HepG2 (cell line): ENCODE measurements around the gene HPCAL1. TPM values are rescaled to one million over a fixed set of nuclear protein-coding genes. Genes with fewer than 3 reads are reported as not detected.

Experiments
- FIP1L1 ChIP-seq: fragments of 200-400 bp; formaldehyde crosslinking; IDR thresholded peaks from 2 replicates; pipeline ENCODE4 v1.6.1; 2018; ENCODE audit warnings: low read depth, mild to moderate bottlenecking, low read length, moderate library complexity, borderline replicate concordance; ENCODE audit not compliant: insufficient read depth
- PTBP1 ChIP-seq: fragments of 200-400 bp; formaldehyde crosslinking; IDR thresholded peaks from 2 replicates; pipeline ENCODE4 v1.6.1; 2018; ENCODE audit warnings: low read length, low read depth; ENCODE audit not compliant: poor library complexity, severe bottlenecking
- ZKSCAN1 ChIP-seq: fragments of 150-350 bp; IDR thresholded peaks from 2 replicates; pipeline ENCODE4 v1.6.1; 2014; ENCODE audit warnings: low read length
- ZNF160 ChIP-seq: sonication (generic); formaldehyde crosslinking; IDR thresholded peaks from 2 replicates; pipeline ENCODE4 v1.8.0; 2022; ENCODE audit warnings: mild to moderate bottlenecking, inconsistent platforms, missing genetic modification reagents
- ZNF326 ChIP-seq: sonication (generic); formaldehyde crosslinking; IDR thresholded peaks from 2 replicates; pipeline ENCODE4 v1.4.0; 2020; ENCODE audit warnings: missing genetic modification reagents, borderline replicate concordance
- ZNF33B ChIP-seq: sonication (generic); formaldehyde crosslinking; IDR thresholded peaks from 2 replicates; pipeline ENCODE4 v1.5.1; 2020; ENCODE audit warnings: mild to moderate bottlenecking, missing genetic modification reagents
- ZNF557 ChIP-seq: sonication (generic); formaldehyde crosslinking; IDR thresholded peaks from 2 replicates; pipeline ENCODE4 v1.4.0; 2020; ENCODE audit warnings: missing genetic modification reagents
- ZNF562 ChIP-seq: sonication (generic); formaldehyde crosslinking; IDR thresholded peaks from 2 replicates; pipeline ENCODE4 v1.8.0; 2022; ENCODE audit warnings: missing genetic modification reagents, borderline replicate concordance
- ZNF598 ChIP-seq: sonication (generic); formaldehyde crosslinking; IDR thresholded peaks from 2 replicates; pipeline ENCODE4 v1.5.1; 2020; ENCODE audit warnings: mild to moderate bottlenecking, missing genetic modification reagents, borderline replicate concordance
- ZNF607 ChIP-seq: sonication (generic); formaldehyde crosslinking; IDR thresholded peaks from 2 replicates; pipeline ENCODE4 v1.5.1; 2020; ENCODE audit warnings: missing genetic modification reagents, mild to moderate bottlenecking, borderline replicate concordance
- ZNF614 ChIP-seq: IDR thresholded peaks from 2 replicates; pipeline ENCODE4 v1.6.1; 2018; ENCODE audit warnings: missing biosample characterization, missing genetic modification reagents, inconsistent platforms, borderline replicate concordance
- polyA plus RNA-seq, 8 experiments: library from polyadenylated mRNA; depleted of rRNA in 3 of 8; stranded (reverse) in 7 of 8; unstranded in 1 of 8; fragments of >200 nt; fragmentation: Illumina TruSeq in 4 of 8; extraction: Trizol in 4 of 8; gene quantifications; 2 replicates each; pipeline versions ENCODE4 v1.2.1 to v1.2.3, GENCODE V29; 2011 to 2016; ENCODE audit warnings: low read depth in 4 of 8, missing spikeins in 1 of 8, mixed read lengths in 1 of 8; ENCODE audit not compliant: insufficient read depth in 1 of 8
- total RNA-seq, 5 experiments: library from RNA; depleted of rRNA; stranded (reverse); fragments of >200 nt; fragmentation: Illumina TruSeq; extraction: Trizol; gene quantifications; 2 replicates each; pipeline ENCODE4 v1.2.3, GENCODE V29; 2016; ENCODE audit warnings: low read depth in 1 of 5
- TF ChIP-seq, protein P1 (sequence below): IDR thresholded peaks from 2 replicates; pipeline ENCODE4 v1.6.1; 2016
- TF ChIP-seq, protein P2 (sequence below): sonication (generic); formaldehyde crosslinking; IDR thresholded peaks from 2 replicates; pipeline ENCODE4 v1.8.1; 2023; ENCODE audit warnings: missing genetic modification reagents, inconsistent platforms, borderline replicate concordance
- TF ChIP-seq, protein P3 (sequence below), 2 experiments: sonication (generic) in 1 of 2; formaldehyde crosslinking in 1 of 2; IDR thresholded peaks; 2 replicates each; pipeline versions ENCODE4 v1.4.0 to v1.6.1; 2016 to 2020; ENCODE audit warnings: borderline replicate concordance in 1 of 2, low read depth in 1 of 2, mild to moderate bottlenecking in 1 of 2, missing genetic modification reagents in 1 of 2
- TF ChIP-seq, protein P4 (sequence below): fragments of 450-650 bp; IDR thresholded peaks from 2 replicates; pipeline ENCODE4 v1.6.1; 2016
- TF ChIP-seq, protein P5 (sequence below): sonication (generic); formaldehyde crosslinking; IDR thresholded peaks from 2 replicates; pipeline ENCODE4 v1.5.0; 2020; ENCODE audit warnings: missing genetic modification reagents, mild to moderate bottlenecking, borderline replicate concordance
- TF ChIP-seq, protein P6 (sequence below): sonication (generic); formaldehyde crosslinking; IDR thresholded peaks from 2 replicates; pipeline ENCODE4 v1.4.0; 2020; ENCODE audit warnings: mild to moderate bottlenecking, missing genetic modification reagents

Gene HPCAL1
- total and polyA plus RNA-seq, 2 of the 13 experiments (the other 11 are each of a cell fraction or from before 2014, with no cell fraction given) = 29.5 to 29.9 TPM

DNA sequence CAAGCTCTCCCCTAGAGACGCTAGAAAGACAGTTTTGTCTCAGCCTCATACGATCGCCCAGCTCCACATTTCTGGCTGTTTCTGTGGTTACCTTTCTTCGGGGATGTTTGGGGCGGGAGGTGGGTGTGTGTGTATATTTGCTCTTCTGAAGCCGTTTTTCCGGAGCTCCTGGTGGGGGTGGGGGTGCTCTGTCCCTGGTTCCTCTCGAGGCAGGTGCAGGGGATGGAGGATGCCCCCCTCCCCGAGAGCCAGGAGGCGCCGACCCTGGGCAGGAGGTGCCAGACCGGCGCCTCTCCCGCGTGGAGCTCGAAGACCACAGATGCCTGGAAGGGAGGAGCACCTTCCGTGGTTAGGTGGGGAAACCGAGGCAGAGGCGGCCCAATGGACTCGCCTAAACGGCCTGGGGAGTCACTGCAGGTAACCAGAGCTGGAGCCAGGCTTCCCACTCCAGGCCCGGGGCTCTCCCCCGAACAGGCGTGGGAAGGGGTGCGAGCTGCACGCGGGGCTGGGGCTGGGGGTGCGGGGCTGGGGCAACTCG lies 694 bp upstream of the HPCAL1 start (continued):
- TF ChIP-seq, protein P1, sequence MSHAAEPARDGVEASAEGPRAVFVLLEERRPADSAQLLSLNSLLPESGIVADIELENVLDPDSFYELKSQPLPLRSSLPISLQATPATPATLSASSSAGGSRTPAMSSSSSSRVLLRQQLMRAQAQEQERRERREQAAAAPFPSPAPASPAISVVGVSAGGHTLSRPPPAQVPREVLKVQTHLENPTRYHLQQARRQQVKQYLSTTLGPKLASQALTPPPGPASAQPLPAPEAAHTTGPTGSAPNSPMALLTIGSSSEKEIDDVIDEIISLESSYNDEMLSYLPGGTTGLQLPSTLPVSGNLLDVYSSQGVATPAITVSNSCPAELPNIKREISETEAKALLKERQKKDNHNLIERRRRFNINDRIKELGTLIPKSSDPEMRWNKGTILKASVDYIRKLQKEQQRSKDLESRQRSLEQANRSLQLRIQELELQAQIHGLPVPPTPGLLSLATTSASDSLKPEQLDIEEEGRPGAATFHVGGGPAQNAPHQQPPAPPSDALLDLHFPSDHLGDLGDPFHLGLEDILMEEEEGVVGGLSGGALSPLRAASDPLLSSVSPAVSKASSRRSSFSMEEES = no peak
- TF ChIP-seq ZNF33B = peak; percentile 12; the same call in 1 of the 2 replicates
- TF ChIP-seq, protein P2, sequence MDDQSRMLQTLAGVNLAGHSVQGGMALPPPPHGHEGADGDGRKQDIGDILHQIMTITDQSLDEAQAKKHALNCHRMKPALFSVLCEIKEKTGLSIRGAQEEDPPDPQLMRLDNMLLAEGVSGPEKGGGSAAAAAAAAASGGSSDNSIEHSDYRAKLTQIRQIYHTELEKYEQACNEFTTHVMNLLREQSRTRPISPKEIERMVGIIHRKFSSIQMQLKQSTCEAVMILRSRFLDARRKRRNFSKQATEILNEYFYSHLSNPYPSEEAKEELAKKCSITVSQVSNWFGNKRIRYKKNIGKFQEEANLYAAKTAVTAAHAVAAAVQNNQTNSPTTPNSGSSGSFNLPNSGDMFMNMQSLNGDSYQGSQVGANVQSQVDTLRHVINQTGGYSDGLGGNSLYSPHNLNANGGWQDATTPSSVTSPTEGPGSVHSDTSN (CRISPR knock-in tag) = no peak
- no peak for TF ChIP-seq FIP1L1
- 0 out of 2 replicates have a peak, but pooled peaks have one; percentile 19 for TF ChIP-seq ZNF598 (CRISPR knock-in tag)
- TF ChIP-seq, protein P3, sequence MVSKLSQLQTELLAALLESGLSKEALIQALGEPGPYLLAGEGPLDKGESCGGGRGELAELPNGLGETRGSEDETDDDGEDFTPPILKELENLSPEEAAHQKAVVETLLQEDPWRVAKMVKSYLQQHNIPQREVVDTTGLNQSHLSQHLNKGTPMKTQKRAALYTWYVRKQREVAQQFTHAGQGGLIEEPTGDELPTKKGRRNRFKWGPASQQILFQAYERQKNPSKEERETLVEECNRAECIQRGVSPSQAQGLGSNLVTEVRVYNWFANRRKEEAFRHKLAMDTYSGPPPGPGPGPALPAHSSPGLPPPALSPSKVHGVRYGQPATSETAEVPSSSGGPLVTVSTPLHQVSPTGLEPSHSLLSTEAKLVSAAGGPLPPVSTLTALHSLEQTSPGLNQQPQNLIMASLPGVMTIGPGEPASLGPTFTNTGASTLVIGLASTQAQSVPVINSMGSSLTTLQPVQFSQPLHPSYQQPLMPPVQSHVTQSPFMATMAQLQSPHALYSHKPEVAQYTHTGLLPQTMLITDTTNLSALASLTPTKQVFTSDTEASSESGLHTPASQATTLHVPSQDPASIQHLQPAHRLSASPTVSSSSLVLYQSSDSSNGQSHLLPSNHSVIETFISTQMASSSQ (IDR thresholded peaks at IDR 0.05; ENCODE audit: low read depth) = 0 out of 2 replicates have a peak, but pooled peaks have one; percentile 28
- TF ChIP-seq, protein P3 (CRISPR knock-in tag; IDR thresholded peaks at IDR 0.05; ENCODE audit: borderline replicate concordance) = no peak
- TF ChIP-seq ZKSCAN1 = no peak
- no peak for TF ChIP-seq ZNF607 (CRISPR knock-in tag)
- 0 out of 2 replicates have a peak, but pooled peaks have one; percentile 12 for TF ChIP-seq ZNF557
- no peak for TF ChIP-seq ZNF614 (CRISPR knock-in tag)
- TF ChIP-seq, protein P4, sequence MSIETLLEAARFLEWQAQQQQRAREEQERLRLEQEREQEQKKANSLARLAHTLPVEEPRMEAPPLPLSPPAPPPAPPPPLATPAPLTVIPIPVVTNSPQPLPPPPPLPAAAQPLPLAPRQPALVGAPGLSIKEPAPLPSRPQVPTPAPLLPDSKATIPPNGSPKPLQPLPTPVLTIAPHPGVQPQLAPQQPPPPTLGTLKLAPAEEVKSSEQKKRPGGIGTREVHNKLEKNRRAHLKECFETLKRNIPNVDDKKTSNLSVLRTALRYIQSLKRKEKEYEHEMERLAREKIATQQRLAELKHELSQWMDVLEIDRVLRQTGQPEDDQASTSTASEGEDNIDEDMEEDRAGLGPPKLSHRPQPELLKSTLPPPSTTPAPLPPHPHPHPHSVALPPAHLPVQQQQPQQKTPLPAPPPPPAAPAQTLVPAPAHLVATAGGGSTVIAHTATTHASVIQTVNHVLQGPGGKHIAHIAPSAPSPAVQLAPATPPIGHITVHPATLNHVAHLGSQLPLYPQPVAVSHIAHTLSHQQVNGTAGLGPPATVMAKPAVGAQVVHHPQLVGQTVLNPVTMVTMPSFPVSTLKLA = no peak
- TF ChIP-seq ZNF160 (CRISPR knock-in tag) = no peak; the same call in 1 of the 2 replicates
- no peak for TF ChIP-seq ZNF562
- TF ChIP-seq, protein P5, sequence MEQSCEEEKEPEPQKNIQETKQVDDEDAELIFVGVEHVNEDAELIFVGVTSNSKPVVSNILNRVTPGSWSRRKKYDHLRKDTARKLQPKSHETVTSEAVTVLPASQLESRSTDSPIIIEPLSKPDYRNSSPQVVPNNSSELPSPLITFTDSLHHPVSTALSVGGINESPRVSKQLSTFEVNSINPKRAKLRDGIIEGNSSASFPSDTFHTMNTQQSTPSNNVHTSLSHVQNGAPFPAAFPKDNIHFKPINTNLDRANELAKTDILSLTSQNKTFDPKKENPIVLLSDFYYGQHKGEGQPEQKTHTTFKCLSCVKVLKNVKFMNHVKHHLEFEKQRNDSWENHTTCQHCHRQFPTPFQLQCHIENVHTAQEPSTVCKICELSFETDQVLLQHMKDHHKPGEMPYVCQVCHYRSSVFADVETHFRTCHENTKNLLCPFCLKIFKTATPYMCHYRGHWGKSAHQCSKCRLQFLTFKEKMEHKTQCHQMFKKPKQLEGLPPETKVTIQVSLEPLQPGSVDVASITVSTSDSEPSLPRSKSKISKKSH = 0 out of 2 replicates have a peak, but pooled peaks have one; percentile 3
- TF ChIP-seq, protein P6, sequence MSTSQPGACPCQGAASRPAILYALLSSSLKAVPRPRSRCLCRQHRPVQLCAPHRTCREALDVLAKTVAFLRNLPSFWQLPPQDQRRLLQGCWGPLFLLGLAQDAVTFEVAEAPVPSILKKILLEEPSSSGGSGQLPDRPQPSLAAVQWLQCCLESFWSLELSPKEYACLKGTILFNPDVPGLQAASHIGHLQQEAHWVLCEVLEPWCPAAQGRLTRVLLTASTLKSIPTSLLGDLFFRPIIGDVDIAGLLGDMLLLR (CRISPR knock-in tag) = no peak
- TF ChIP-seq PTBP1 = peak; percentile 19
- TF ChIP-seq ZNF326 (CRISPR knock-in tag) = no peak
